ENCODE results near the gene FTSJ1. TPM values are rescaled to one million over a fixed set of nuclear protein-coding genes. Genes with fewer than 3 reads are reported as not detected.

Gene FTSJ1
- total and polyA plus RNA-seq, 2 of the 8 experiments (the other 6 are each of a cell fraction or from before 2014, with no cell fraction given) = 62.4 to 80.4 TPM

GRCh38 chrX:48465336-48465933 lies 10.6 kb upstream of the FTSJ1 start:
- Histone ChIP-seq H4K8ac (ENCODE audit: extremely low read depth, insufficient read depth, low read length) (no peak overlapping the region), H3K14ac (ENCODE audit: insufficient read length) (no peak overlapping the region), H2BK120ac (replicated peaks; ENCODE audit: low read depth, low read length) (no peak overlapping the region), H3K36me3 (ENCODE audit: control insufficient read depth in 2 of 4, insufficient read depth in 4 of 4, low read length in 3 of 4) (peaks cover 0 to 5% (median 4%) of the 10 kb centered on the region in 4 experiments; a peak in 4 of 8 replicates), H3K9me3 (ENCODE audit: insufficient read depth in 2 of 2, low read depth in 1 of 2, low read length in 1 of 2) (no peaks in the 10 kb centered on the region), H3K79me1 (ENCODE audit: low read depth, low read length) (0 out of 2 replicates have a peak, but pooled peaks cover 2% of the 10 kb centered on the region), H3K4me1 (replicated peaks in 1 of 4; ENCODE audit: control insufficient read depth in 3 of 4, insufficient read depth in 4 of 4, low read length in 3 of 4) (peaks cover 0 to 10% (median 8%) of the 10 kb centered on the region in 4 experiments; a peak in 6 of 7 replicates), H4K20me1 (replicated peaks in 1 of 2; ENCODE audit: control insufficient read depth in 1 of 2, insufficient read depth in 2 of 2, low read length in 2 of 2) (no peaks in the 10 kb centered on the region), H4K5ac (ENCODE audit: insufficient read length, low read depth, low read length) (no peak overlapping the region), H3K23me2 (ENCODE audit: low read depth, low read length) (no peaks in the 10 kb centered on the region), H3K18ac (ENCODE audit: extremely low read depth, low read length) (no peak overlapping the region), H2BK12ac (ENCODE audit: low read depth, low read length) (no peak overlapping the region), H2BK5ac (ENCODE audit: low read depth, low read length) (no peak overlapping the region), H3K79me2 (ENCODE audit: control insufficient read depth in 1 of 2, insufficient read depth in 2 of 2, low read length in 2 of 2) (peaks cover 0 to 8% of the 10 kb centered on the region in 2 experiments; a peak in 1 of 4 replicates), H3K23ac (ENCODE audit: insufficient read length) (no peak overlapping the region), H2BK20ac (ENCODE audit: low read length) (no peak overlapping the region), H3K4ac (replicated peaks; ENCODE audit: insufficient read length, low read depth, low read length) (no peak overlapping the region), H3K27ac (ENCODE audit: low read depth, low read length) (no peak overlapping the region), H2BK15ac (ENCODE audit: low read length) (no peak overlapping the region), H3K56ac (replicated peaks; ENCODE audit: insufficient read length, low read depth, low read length) (no peak overlapping the region), H3K4me3 (ENCODE audit: extremely low read depth in 1 of 4, insufficient read depth in 2 of 4, low read depth in 3 of 4, low read length in 4 of 4) (no peak overlapping the region), H3K27me3 (replicated peaks in 1 of 4; ENCODE audit: control insufficient read depth in 3 of 4, extremely low read depth in 1 of 4, insufficient read depth in 3 of 4, low read length in 3 of 4) (no peaks in the 10 kb centered on the region), H2AK5ac (ENCODE audit: low read depth, low read length) (no peak overlapping the region), H2AFZ (ENCODE audit: low read length) (no peak overlapping the region), H4K91ac (replicated peaks; ENCODE audit: insufficient read length, low read length) (no peak overlapping the region), H3K4me2 (ENCODE audit: insufficient read depth in 1 of 2, low read depth in 2 of 2, low read length in 2 of 2) (no peak overlapping the region), H3K9ac (replicated peaks in 1 of 4; ENCODE audit: extremely low read depth in 1 of 4, low read depth in 3 of 4, low read length in 3 of 4) (no peak overlapping the region)
- FAIRE-seq (no peak), DNase-seq (ENCODE audit: low read depth in 1 of 2, low spot score in 2 of 2) (no peak)
- ChIA-PET CTCF (ENCODE audit: partially characterized antibody) (interaction anchor here (0.7 to 6.2 kb wide), 3 partner anchors 12 to 382 kb away, joined by 3 to 32 read pairs (median 4); no protein-coding TSS in a partner anchor), POLR2A (ENCODE audit: partially characterized antibody) (interaction anchor here (0.7 to 1.7 kb wide), 2 partner anchors 9 to 410 kb away, joined by 3 to 8 read pairs; no protein-coding TSS in a partner anchor)
- TF ChIP-seq SIRT6 (IDR thresholded peaks at IDR 0.05; ENCODE audit: low read length) = no peak
- no peak for TF ChIP-seq KDM4A (IDR thresholded peaks at IDR 0.05; ENCODE audit: low read depth, low read length, severe bottlenecking)
- TF ChIP-seq JUND (IDR thresholded peaks at IDR 0.05; ENCODE audit: low read length) = no peak
- TF ChIP-seq KDM5A (IDR thresholded peaks at IDR 0.05; ENCODE audit: low read length) = no peak
- WGBS, 2 experiments (ENCODE audit: extremely low coverage in 1 of 2, insufficient coverage in 1 of 2, insufficient read length in 1 of 2, insufficient replicate concordance in 2 of 2, low coverage in 1 of 2, low lambda C conversion rate in 2 of 2, missing lambda C conversion rate in 1 of 2) = 91% methylated on average over 8 of the region's 10 CpGs; no CpG with 5 or more reads in 1 of the 2 experiments

All from H1 (cell line).